ENCODE measurements around the gene SAP30BP.

Gene SAP30BP

DNA sequence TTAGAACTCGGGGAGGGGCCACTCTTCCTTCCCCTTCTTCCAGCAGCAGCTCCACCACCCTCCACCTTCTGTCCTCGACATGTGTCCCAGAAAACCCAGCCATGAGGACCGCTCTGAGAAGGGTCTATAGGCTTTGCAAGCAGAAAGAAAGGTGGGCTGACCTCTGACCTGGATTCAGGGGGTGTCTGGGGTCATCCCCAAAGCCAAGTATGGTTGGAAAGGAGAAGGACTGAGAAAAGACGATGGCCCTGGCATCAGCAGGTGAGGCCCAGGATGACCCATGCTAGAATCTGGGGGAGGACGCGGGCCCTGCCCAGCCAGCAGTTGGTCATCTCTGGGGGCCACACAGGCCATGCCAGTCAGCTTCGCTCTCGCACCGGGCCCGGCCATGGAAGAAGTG lies 40.0 kb upstream of the SAP30BP start:
- Histone ChIP-seq H3K4me3 (ENCODE audit: low read length) (no peak overlapping the region), H3K36me3 (ENCODE audit: control insufficient read depth, insufficient read depth, low read length) (peaks cover 21% of the 10 kb centered on the region), H3K9me3 (ENCODE audit: control insufficient read depth, low read length) (no peaks in the 10 kb centered on the region), H3K4me1 (ENCODE audit: control insufficient read depth, insufficient read depth, low read length) (no peaks in the 10 kb centered on the region), H3K9ac (ENCODE audit: low read length) (no peak overlapping the region), H3K27me3 (ENCODE audit: control insufficient read depth, insufficient read depth, low read length) (no peaks in the 10 kb centered on the region)

DNA sequence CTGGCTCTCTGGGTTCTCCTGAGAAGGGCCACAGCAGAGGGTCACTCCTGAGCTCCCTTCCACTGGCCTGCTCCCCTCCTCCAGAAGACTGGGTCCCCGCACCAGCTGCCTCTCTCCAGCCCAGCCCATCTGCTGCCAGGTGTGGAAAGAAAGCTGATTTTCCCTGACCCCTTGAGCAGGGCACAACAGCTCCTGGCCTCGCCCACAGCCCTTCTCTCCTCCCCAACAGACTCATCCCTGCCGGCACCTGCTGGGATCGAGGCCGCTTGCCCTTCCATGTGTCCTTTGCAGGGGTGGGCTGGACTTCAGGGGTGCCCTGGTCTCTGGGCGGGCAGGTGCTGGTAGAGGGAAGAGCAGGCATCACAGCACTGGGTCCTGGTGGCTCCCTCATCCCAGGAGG lies 38.7 kb upstream of the SAP30BP start:
- no peaks in the 10 kb centered on the region for H3K27me3 ChIP-seq (ENCODE audit: control insufficient read depth, insufficient read depth, low read length)
- H3K9me3 ChIP-seq (ENCODE audit: control insufficient read depth, low read length) = no peaks in the 10 kb centered on the region
- H3K4me3 ChIP-seq (ENCODE audit: low read length) = no peak overlapping the region
- H3K4me1 ChIP-seq (ENCODE audit: control insufficient read depth, insufficient read depth, low read length) = peaks cover 11% of the 10 kb centered on the region
- peaks cover 21% of the 10 kb centered on the region for H3K36me3 ChIP-seq (ENCODE audit: control insufficient read depth, insufficient read depth, low read length)
- H3K9ac ChIP-seq (ENCODE audit: low read length) = no peak overlapping the region

DNA sequence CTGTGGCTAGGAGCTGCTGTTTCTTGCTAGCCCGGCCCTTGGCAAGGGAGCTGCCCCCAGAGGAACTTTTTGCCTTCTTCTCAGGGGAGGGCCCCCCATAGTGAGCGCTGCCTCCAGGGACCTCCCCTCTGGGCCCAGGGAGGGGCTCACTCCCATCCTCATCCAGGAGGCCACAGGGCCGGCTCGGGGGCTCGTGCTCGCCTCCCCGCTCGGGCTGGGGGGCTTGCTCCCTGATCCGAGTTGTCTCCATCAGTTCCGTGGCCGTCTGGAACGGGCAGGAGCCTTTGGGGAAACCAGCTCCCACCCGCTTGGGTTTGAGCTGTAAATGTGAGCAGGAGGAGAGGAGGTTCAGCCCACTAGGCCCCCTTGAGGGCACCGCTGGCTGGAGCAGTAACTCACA lies 38.0 kb upstream of the SAP30BP start:
- H3K36me3 ChIP-seq (ENCODE audit: control insufficient read depth, insufficient read depth, low read length) = peaks cover 21% of the 10 kb centered on the region
- H3K9me3 ChIP-seq (ENCODE audit: control insufficient read depth, low read length) = no peaks in the 10 kb centered on the region
- no peak overlapping the region for H3K4me3 ChIP-seq (ENCODE audit: low read length)
- peaks cover 18% of the 10 kb centered on the region for H3K4me1 ChIP-seq (ENCODE audit: control insufficient read depth, insufficient read depth, low read length)
- no peaks in the 10 kb centered on the region for H3K27me3 ChIP-seq (ENCODE audit: control insufficient read depth, insufficient read depth, low read length)
- no peak overlapping the region for H3K9ac ChIP-seq (ENCODE audit: low read length)

DNA sequence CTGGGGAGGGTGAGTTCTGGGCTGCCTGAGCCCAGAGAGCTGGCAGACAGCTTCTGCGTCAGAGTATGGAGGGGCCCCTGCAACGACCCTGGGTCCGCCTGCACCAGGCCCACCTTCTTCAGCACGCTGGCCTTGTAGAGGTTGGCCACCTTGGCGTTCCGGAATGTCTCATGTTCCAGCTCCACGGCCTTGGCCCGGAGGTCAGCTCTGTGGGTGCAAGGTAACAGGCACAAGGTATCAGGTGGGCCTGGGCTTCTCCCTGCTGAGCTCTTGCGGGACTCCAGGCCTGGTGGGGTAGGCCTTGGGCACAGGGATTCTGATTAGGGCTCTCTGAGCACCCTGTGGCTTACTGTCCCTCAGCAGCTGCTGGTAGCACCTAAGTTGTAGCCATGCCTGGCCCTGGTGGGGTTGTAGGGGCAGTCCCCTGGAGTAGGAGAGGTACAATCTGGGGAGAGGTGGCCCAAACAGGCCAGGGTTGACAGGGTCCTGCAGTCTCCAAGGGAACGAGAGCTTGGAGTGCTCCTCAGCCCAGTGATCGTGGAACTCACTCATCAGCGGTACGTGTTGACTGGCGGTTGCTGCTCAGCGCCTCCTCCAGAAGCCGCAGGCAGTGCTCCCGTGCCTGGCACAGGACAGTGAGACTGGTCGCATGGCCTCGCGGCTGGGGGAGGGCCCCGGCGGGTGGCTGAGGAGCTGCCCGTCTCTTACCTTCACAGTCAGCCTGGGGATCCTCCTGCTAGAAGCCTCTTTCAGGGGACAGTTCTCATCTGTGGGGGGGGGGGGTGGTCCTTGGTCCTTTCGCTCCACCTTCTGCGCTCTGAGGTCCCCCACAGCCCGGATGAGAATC lies 36.8 kb upstream of the SAP30BP start:
- peaks cover 21% of the 10 kb centered on the region for H3K36me3 ChIP-seq (ENCODE audit: control insufficient read depth, insufficient read depth, low read length)
- H3K9ac ChIP-seq (ENCODE audit: low read length) = no peak overlapping the region
- H3K27me3 ChIP-seq (ENCODE audit: control insufficient read depth, insufficient read depth, low read length) = no peaks in the 10 kb centered on the region
- no peaks in the 10 kb centered on the region for H3K9me3 ChIP-seq (ENCODE audit: control insufficient read depth, low read length)
- peaks cover 29% of the 10 kb centered on the region for H3K4me1 ChIP-seq (ENCODE audit: control insufficient read depth, insufficient read depth, low read length)
- H3K4me3 ChIP-seq (ENCODE audit: low read length) = no peak overlapping the region

- Histone ChIP-seq H3K27me3 (ENCODE audit: control insufficient read depth, insufficient read depth, low read length) (no peaks in the 10 kb centered on the region), H3K9ac (ENCODE audit: low read length) (no peak overlapping the region), H3K36me3 (ENCODE audit: control insufficient read depth, insufficient read depth, low read length) (peaks cover 18% of the 10 kb centered on the region), H3K4me3 (ENCODE audit: low read length) (no peak overlapping the region), H3K4me1 (ENCODE audit: control insufficient read depth, insufficient read depth, low read length) (peaks cover 38% of the 10 kb centered on the region), H3K9me3 (ENCODE audit: control insufficient read depth, low read length) (no peaks in the 10 kb centered on the region)
Measured at GRCh38 chr17:75631353-75631752, 35.8 kb upstream of the SAP30BP start.

GRCh38 chr17:75632428-75632827 lies 34.7 kb upstream of the SAP30BP start:
- H3K4me1 ChIP-seq (ENCODE audit: control insufficient read depth, insufficient read depth, low read length) = peaks cover 49% of the 10 kb centered on the region
- H3K36me3 ChIP-seq (ENCODE audit: control insufficient read depth, insufficient read depth, low read length) = peaks cover 12% of the 10 kb centered on the region
- no peaks in the 10 kb centered on the region for H3K9me3 ChIP-seq (ENCODE audit: control insufficient read depth, low read length)
- H3K27me3 ChIP-seq (ENCODE audit: control insufficient read depth, insufficient read depth, low read length) = no peaks in the 10 kb centered on the region
- H3K4me3 ChIP-seq (ENCODE audit: low read length) = no peak overlapping the region
- H3K9ac ChIP-seq (ENCODE audit: low read length) = peak overlapping the region; percentile 90

- H3K9ac ChIP-seq (ENCODE audit: low read length) = peak within 1 kb of the TSS; percentile 90
- H3K4me3 ChIP-seq (ENCODE audit: low read length) = peak within 1 kb of the TSS; percentile 78
Measured at GRCh38 chr17:75632863-75633485, 34.2 kb upstream of the SAP30BP start, which contains the start of gene SMIM5. Gene SMIM5, plus strand, starts transcription at chr17:75633434. Its CDS starts 6,768 bp downstream, at chr17:75640202.

DNA sequence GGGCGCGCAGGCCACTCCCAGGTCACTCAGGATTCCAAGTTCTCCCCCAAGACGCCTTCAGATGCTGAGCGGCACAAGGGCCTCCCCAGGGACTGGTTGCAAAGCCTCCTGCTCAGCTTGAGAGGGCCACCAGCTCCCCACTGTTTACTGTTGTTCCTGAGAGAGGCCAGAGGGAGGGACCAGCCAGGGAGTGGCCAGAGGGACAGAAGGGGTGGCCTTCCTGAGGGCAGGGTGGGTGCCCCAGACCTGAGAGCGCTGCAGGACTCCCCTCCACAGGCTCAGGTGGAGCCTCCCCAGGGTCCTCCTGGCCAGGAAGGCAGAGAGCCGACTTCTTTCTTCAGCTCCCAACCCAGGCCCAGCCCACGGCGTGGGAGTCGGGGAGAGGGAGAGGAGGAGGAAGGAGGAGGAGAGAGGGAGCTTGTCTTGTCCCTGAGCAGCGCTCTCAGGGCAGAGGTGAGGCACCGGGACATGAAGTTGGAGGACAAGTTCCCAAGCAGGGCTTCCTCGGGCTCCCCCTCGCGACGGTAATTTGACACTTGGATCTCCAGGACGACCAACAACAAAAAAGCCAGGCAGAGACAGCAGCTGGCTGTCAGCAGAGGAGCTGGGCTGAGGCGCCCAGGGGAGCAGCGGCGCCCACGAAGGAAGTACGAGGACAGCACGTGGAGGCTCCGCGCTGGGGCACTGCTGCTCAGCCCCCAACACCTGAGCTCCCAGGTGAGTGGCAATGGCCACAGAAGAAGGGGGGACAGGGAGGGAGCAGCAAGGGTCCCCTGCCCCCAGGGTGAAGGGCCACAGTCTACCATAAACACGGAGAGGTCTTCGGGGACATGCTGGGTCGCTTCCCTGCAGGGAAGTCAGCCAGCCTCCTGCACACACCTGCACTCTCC lies 33.4 kb upstream of the SAP30BP start:
- H3K4me1 ChIP-seq (ENCODE audit: control insufficient read depth, insufficient read depth, low read length) = peaks cover 61% of the 10 kb centered on the region
- no peaks in the 10 kb centered on the region for H3K9me3 ChIP-seq (ENCODE audit: control insufficient read depth, low read length)
- peak overlapping the region; percentile 90 for H3K9ac ChIP-seq (ENCODE audit: low read length)
- H3K27me3 ChIP-seq (ENCODE audit: control insufficient read depth, insufficient read depth, low read length) = no peaks in the 10 kb centered on the region
- H3K4me3 ChIP-seq (ENCODE audit: low read length) = peak overlapping the region; percentile 78
- peaks cover 12% of the 10 kb centered on the region for H3K36me3 ChIP-seq (ENCODE audit: control insufficient read depth, insufficient read depth, low read length)

More at GRCh38 chr17:75632863-75633485, 34.2 kb upstream of the SAP30BP start, which contains the start of gene SMIM5:
- H3K4me1 ChIP-seq (ENCODE audit: control insufficient read depth, insufficient read depth, low read length) = peaks cover 55% of the 10 kb centered on the region
- H3K36me3 ChIP-seq (ENCODE audit: control insufficient read depth, insufficient read depth, low read length) = peaks cover 12% of the 10 kb centered on the region
- H3K9me3 ChIP-seq (ENCODE audit: control insufficient read depth, low read length) = no peaks in the 10 kb centered on the region
- H3K27me3 ChIP-seq (ENCODE audit: control insufficient read depth, insufficient read depth, low read length) = no peaks in the 10 kb centered on the region

DNA sequence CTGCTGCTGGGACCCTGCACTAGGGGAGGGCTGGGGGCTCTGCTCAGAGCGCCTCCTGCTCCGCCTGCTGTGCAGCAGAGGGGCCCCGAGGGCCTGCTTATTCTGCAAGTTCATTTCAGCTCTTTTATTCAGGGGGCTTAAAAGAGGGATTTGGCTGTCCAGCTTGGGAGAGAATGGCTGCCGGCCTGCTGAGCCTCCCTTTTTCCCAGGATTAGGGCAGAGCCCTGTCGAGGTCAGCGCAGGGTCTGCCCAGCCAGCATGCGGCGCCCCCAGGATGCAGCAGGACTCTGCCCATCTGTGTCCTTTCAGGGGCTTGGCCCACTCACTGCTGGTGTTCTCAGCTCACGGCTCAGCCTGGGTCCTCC lies 32.8 kb upstream of the SAP30BP start:
- Histone ChIP-seq H3K4me3 (ENCODE audit: low read length) (peak overlapping the region; percentile 78), H3K9ac (ENCODE audit: low read length) (peak overlapping the region; percentile 90), H3K4me1 (ENCODE audit: control insufficient read depth, insufficient read depth, low read length) (peaks cover 68% of the 10 kb centered on the region), H3K9me3 (ENCODE audit: control insufficient read depth, low read length) (no peaks in the 10 kb centered on the region), H3K27me3 (ENCODE audit: control insufficient read depth, insufficient read depth, low read length) (no peaks in the 10 kb centered on the region), H3K36me3 (ENCODE audit: control insufficient read depth, insufficient read depth, low read length) (peaks cover 12% of the 10 kb centered on the region)

DNA sequence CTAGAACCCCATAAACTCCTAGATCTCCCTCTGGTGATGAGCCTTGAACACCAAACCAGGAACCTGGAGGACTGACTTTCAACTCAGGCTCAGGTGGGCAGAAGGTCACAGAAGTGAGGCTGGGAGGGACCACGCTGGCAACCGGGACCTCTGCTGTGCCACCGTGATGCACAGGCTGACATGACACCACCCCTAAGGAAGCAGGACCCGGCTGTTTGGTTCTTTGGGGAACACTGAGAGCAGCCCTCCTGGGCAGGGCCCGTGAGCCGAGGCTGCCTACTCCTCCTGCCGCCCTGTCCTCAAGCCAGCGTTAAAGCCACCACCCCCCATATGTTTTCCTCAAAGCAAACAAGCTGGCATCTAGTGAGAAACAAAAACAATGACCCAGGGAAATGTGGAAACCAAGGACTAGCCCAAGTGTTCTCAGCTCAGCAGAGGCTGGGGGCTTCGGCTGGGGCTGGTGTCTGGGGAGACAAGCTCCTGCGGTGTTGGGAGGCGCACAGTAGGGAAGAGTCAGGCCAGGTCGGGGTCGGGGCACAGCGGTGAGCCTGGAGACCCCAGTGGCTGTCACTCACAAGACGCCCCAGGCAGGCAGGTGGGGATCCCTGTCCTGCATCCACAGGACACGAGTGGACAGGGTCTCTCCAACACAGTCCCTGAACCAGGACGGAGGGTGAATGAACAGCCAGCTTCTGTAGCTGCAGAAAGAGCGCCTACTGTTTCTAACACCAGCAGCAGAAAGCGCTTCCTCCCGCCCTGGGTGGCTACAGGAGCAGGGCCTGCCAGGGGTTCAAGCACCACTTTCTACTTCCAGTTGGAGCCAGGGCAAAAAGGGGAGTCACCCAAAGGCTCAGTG lies 32.2 kb upstream of the SAP30BP start:
- H3K27me3 ChIP-seq (ENCODE audit: control insufficient read depth, insufficient read depth, low read length) = no peaks in the 10 kb centered on the region
- H3K9me3 ChIP-seq (ENCODE audit: control insufficient read depth, low read length) = no peaks in the 10 kb centered on the region
- peak overlapping the region; percentile 78 for H3K4me3 ChIP-seq (ENCODE audit: low read length)
- peak overlapping the region; percentile 90 for H3K9ac ChIP-seq (ENCODE audit: low read length)
- H3K36me3 ChIP-seq (ENCODE audit: control insufficient read depth, insufficient read depth, low read length) = peaks cover 6% of the 10 kb centered on the region
- peaks cover 73% of the 10 kb centered on the region for H3K4me1 ChIP-seq (ENCODE audit: control insufficient read depth, insufficient read depth, low read length)

DNA sequence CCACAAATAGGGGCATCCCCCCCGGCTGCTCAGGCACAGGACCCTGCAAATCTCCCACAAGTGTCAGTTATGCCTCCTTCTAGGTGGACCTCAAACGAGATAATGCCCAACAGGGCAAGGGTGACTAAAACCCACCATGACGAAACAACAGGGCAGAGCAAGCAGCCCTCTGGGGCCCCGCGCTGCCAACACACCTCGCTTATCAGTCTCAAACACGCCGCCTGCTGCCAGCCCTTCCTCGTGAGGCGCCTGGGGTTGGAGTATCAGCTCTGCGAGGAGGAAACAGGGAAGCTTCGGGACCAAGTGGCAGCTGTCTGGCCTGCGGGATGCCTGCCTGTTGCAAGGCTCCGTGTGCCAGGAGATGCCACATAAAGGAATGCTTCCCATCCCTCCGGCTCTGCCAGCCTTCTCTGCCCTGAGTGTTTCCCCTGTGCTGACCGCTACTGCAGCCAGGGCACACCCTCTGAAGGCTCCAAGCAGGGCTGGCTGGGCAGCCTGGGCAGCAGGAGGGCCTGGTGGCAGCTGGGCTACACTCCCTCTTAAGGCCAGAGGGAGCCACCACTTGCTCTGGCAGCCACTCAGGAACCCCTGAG lies 31.4 kb upstream of the SAP30BP start:
- H3K27me3 ChIP-seq (ENCODE audit: control insufficient read depth, insufficient read depth, low read length) = no peaks in the 10 kb centered on the region
- H3K4me1 ChIP-seq (ENCODE audit: control insufficient read depth, insufficient read depth, low read length) = peaks cover 80% of the 10 kb centered on the region
- H3K36me3 ChIP-seq (ENCODE audit: control insufficient read depth, insufficient read depth, low read length) = no peaks in the 10 kb centered on the region
- no peaks in the 10 kb centered on the region for H3K9me3 ChIP-seq (ENCODE audit: control insufficient read depth, low read length)
- peak overlapping the region; percentile 90 for H3K9ac ChIP-seq (ENCODE audit: low read length)
- H3K4me3 ChIP-seq (ENCODE audit: low read length) = peak overlapping the region; percentile 78

Measured in mucosa of stomach (tissue), 1 donor.